22Rv1 (cell line): Measurements from ENCODE around the gene LYPD6B.

Source experiments
- CTCF ChIP-seq: fragments of 450-650 bp; IDR thresholded peaks from 2 replicates; pipeline ENCODE4 v1.5.1; 2017; ENCODE audit warnings: mild to moderate bottlenecking
- ZFX ChIP-seq: fragments of 450-650 bp; IDR thresholded peaks from 2 replicates; pipeline ENCODE4 v1.6.1; 2017; ENCODE audit warnings: antibody characterized with exemption, borderline replicate concordance

GRCh38 chr2:149192427-149192826, 153.9 kb downstream of the LYPD6B start:
- TF ChIP-seq CTCF (no peak), ZFX (no peak)
